HepG2 (cell line): ENCODE measurements around the gene FSCN2. TPM values are rescaled to one million over a fixed set of nuclear protein-coding genes. Genes with fewer than 3 reads are reported as not detected.

Source experiments
- ATAC-seq: fragments of 200-7000 bp; cut with Tn5 transposase; 3 replicates; pipeline ENCODE4 v1.9.1; 2020; ENCODE audit warnings: mild to moderate bottlenecking, moderate library complexity
- BruUV-seq: library from RNA; stranded (reverse); fragments of 400-500 nt; replicated peaks from 2 replicates; lab custom pipeline; 2021; lab: Mats Ljungman, UMichigan
- CTCF ChIA-PET: fragments of 300-600 bp; formaldehyde crosslinking; extraction: SDS; loops from one replicate; lab custom pipeline; 2021; ENCODE audit warnings: low total read pairs, inconsistent platforms, low intra/inter-chr PET ratio; lab: Yijun Ruan, JAX
- POLR2A ChIA-PET: fragments of 350-600 bp; sonication (Branson Sonifier 250); formaldehyde crosslinking; loops from one replicate; lab custom pipeline; 2020; ENCODE audit warnings: antibody characterized with exemption, inconsistent platforms; lab: Yijun Ruan, JAX
- DNase-seq: peaks from one replicate; pipeline ENCODE4 v3.0.0-alpha.2; 2015; ENCODE audit warnings: low spot score
- FAIRE-seq: peaks from 3 replicates; lab custom pipeline; 2011; peaks lifted over from hg19 to GRCh38; lab: Jason Lieb, UNC
- H2AFZ ChIP-seq: one replicate; pipeline ENCODE4 v1.6.1; 2011; ENCODE audit warnings: low read length, inconsistent platforms
- H3K27ac ChIP-seq: fragments of 300-600 bp; 3 replicates; pipeline ENCODE4 v1.8.0; 2011; ENCODE audit warnings: mixed run types, mild to moderate bottlenecking, mixed read lengths, low read length, inconsistent platforms; ENCODE audit not compliant: insufficient read depth; ENCODE audit errors: extremely low read length
- H3K27me3 ChIP-seq, 2 experiments: fragments of 200-600 bp in 1 of 2; 2 replicates in 1 of 2; 3 replicates in 1 of 2; pipeline versions ENCODE4 v1.6.0 to v1.8.0; 2011; ENCODE audit warnings: low read length in 2 of 2, mild to moderate bottlenecking in 2 of 2, moderate library complexity in 2 of 2, inconsistent platforms in 1 of 2; ENCODE audit not compliant: insufficient read depth in 2 of 2, control insufficient read depth in 1 of 2
- H3K36me3 ChIP-seq, 2 experiments: fragments of 200-600 bp in 1 of 2; replicated peaks in 1 of 2; 2 replicates in 1 of 2; 3 replicates in 1 of 2; pipeline versions ENCODE4 v1.5.1 to v1.8.0; 2011; ENCODE audit warnings: low read length in 2 of 2, inconsistent platforms in 1 of 2; ENCODE audit not compliant: insufficient read depth in 2 of 2, control insufficient read depth in 1 of 2
- H3K4me1 ChIP-seq: 2 replicates; pipeline ENCODE4 v1.5.1; 2012; ENCODE audit warnings: low read length, inconsistent platforms; ENCODE audit not compliant: insufficient read depth
- H3K4me2 ChIP-seq: 2 replicates; pipeline ENCODE4 v1.6.0; 2011; ENCODE audit warnings: low read depth, low read length, inconsistent platforms
- H3K4me3 ChIP-seq, 3 experiments: fragments of 200-600 bp in 1 of 3; sonication (generic), shearing (Covaris generic) in 1 of 3; replicated peaks in 1 of 3; 2 replicates each; pipeline ENCODE4 v1.5.1; 2011 to 2016; ENCODE audit warnings: low read length in 3 of 3, inconsistent platforms in 2 of 3, low read depth in 2 of 3, mild to moderate bottlenecking in 2 of 3, control low read depth in 1 of 3, mixed read lengths in 1 of 3; ENCODE audit not compliant: insufficient read depth in 1 of 3
- H3K79me2 ChIP-seq: one replicate; pipeline ENCODE4 v1.6.1; 2011; ENCODE audit warnings: low read length, inconsistent platforms; ENCODE audit not compliant: insufficient read depth
- H3K9ac ChIP-seq: 2 replicates; pipeline ENCODE4 v1.6.0; 2011; ENCODE audit warnings: mild to moderate bottlenecking, low read depth, low read length, inconsistent platforms; ENCODE audit not compliant: insufficient read depth
- H3K9me3 ChIP-seq: 2 replicates; pipeline ENCODE4 v1.5.1; 2012; ENCODE audit warnings: mild to moderate bottlenecking, low read length
- H4K20me1 ChIP-seq: 2 replicates; pipeline ENCODE4 v1.6.0; 2011; ENCODE audit warnings: inconsistent platforms, mild to moderate bottlenecking, low read length, moderate library complexity; ENCODE audit not compliant: insufficient read depth
- AHR ChIP-seq: IDR thresholded peaks from 2 replicates; pipeline ENCODE4 v1.6.1; 2018; ENCODE audit warnings: missing genetic modification reagents, missing compliant biosample characterization
- CHCHD3 ChIP-seq: sonication (generic); formaldehyde crosslinking; IDR thresholded peaks from 2 replicates; pipeline ENCODE4 v1.8.0; 2022; ENCODE audit warnings: mild to moderate bottlenecking, missing genetic modification reagents, moderate library complexity
- HNF1A ChIP-seq, 2 experiments: sonication (generic) in 1 of 2; formaldehyde crosslinking in 1 of 2; IDR thresholded peaks; 2 replicates each; pipeline versions ENCODE4 v1.4.0 to v1.6.1; 2016 to 2020; ENCODE audit warnings: borderline replicate concordance in 1 of 2, low read depth in 1 of 2, mild to moderate bottlenecking in 1 of 2, missing genetic modification reagents in 1 of 2
- MXD4 ChIP-seq: IDR thresholded peaks from 2 replicates; pipeline ENCODE4 v1.6.1; 2016; ENCODE audit warnings: mild to moderate bottlenecking, missing biosample characterization, missing genetic modification reagents
- NFE2 ChIP-seq: sonication (generic); formaldehyde crosslinking; IDR thresholded peaks from 2 replicates; pipeline ENCODE4 v1.4.0; 2020; ENCODE audit warnings: missing genetic modification reagents
- NONO ChIP-seq, 2 experiments: fragments of 450-650 bp in 1 of 2; sonication (generic) in 1 of 2; formaldehyde crosslinking in 1 of 2; IDR thresholded peaks in 1 of 2; conservative IDR thresholded peaks in 1 of 2; 2 replicates each; pipeline versions ENCODE4 v1.6.1 to v1.8.0; 2017 to 2022; ENCODE audit warnings: mild to moderate bottlenecking in 1 of 2, missing genetic modification reagents in 1 of 2, moderate library complexity in 1 of 2
- NR2C2 ChIP-seq: sonication (generic); formaldehyde crosslinking; IDR thresholded peaks from 2 replicates; pipeline ENCODE4 v1.4.0; 2020; ENCODE audit warnings: missing genetic modification reagents, mild to moderate bottlenecking, moderate library complexity, borderline replicate concordance
- PHF8 ChIP-seq: sonication (generic); formaldehyde crosslinking; IDR thresholded peaks from 2 replicates; pipeline ENCODE4 v1.5.0; 2020; ENCODE audit warnings: missing genetic modification reagents
- RELA ChIP-seq: sonication (generic); formaldehyde crosslinking; IDR thresholded peaks from 2 replicates; pipeline ENCODE4 v1.4.0; 2020; ENCODE audit warnings: missing genetic modification reagents
- SP1 ChIP-seq, 2 experiments: fragments of 450-650 bp in 1 of 2; sonication (generic) in 1 of 2; formaldehyde crosslinking in 1 of 2; IDR thresholded peaks; 2 replicates each; pipeline versions ENCODE4 v1.4.0 to v1.6.1; 2016 to 2020; ENCODE audit warnings: missing genetic modification reagents in 1 of 2
- ZBTB46 ChIP-seq: sonication (generic); formaldehyde crosslinking; IDR thresholded peaks from 2 replicates; pipeline ENCODE4 v1.4.0; 2020; ENCODE audit warnings: mild to moderate bottlenecking, missing genetic modification reagents, borderline replicate concordance
- ZEB1 ChIP-seq: IDR thresholded peaks from 2 replicates; pipeline ENCODE4 v1.6.1; 2012; ENCODE audit warnings: mild to moderate bottlenecking, low read depth, inconsistent platforms; ENCODE audit not compliant: insufficient replicate concordance
- ZNF773 ChIP-seq: sonication (generic); formaldehyde crosslinking; IDR thresholded peaks from 2 replicates; pipeline ENCODE4 v1.4.0; 2020; ENCODE audit warnings: missing genetic modification reagents, borderline replicate concordance
- ZNF782 ChIP-seq: sonication (generic); formaldehyde crosslinking; IDR thresholded peaks from 2 replicates; pipeline ENCODE4 v1.4.0; 2020; ENCODE audit warnings: missing genetic modification reagents, mild to moderate bottlenecking, borderline replicate concordance
- ZNF879 ChIP-seq: sonication (generic); formaldehyde crosslinking; IDR thresholded peaks from 2 replicates; pipeline ENCODE4 v1.8.1; 2023; ENCODE audit warnings: missing genetic modification reagents
- ZNF891 ChIP-seq: sonication (generic); formaldehyde crosslinking; IDR thresholded peaks from 2 replicates; pipeline ENCODE4 v1.5.0; 2020; ENCODE audit warnings: mild to moderate bottlenecking, missing genetic modification reagents
- WGBS: methylation state at CpG from one replicate; pipeline ENCODE4 v1.1.6; 2017; ENCODE audit warnings: low lambda C conversion rate; 5-methylcytosine and 5-hydroxymethylcytosine counted together
- in situ Hi-C: cut with HindIII; loops from 2 replicates; pipeline ENCODE4 v1.10.0; 2017; ENCODE audit warnings: low pct_unique_long_range_greater_than_20kb; ENCODE audit not compliant: extremely low pct_ligation_motif_present
- intact Hi-C: fragments of 100-400 bp; cut with micrococcal nuclease; formaldehyde crosslinking; loops from one replicate; pipeline ENCODE4 v1.10.0; 2022; ENCODE audit not compliant: unreplicated experiment
- polyA plus RNA-seq, 8 experiments: library from polyadenylated mRNA; depleted of rRNA in 3 of 8; stranded (reverse) in 7 of 8; unstranded in 1 of 8; fragments of >200 nt; fragmentation: Illumina TruSeq in 4 of 8; extraction: Trizol in 4 of 8; gene quantifications; 2 replicates each; pipeline versions ENCODE4 v1.2.1 to v1.2.3, GENCODE V29; 2011 to 2016; ENCODE audit warnings: low read depth in 4 of 8, missing spikeins in 1 of 8, mixed read lengths in 1 of 8; ENCODE audit not compliant: insufficient read depth in 1 of 8
- total RNA-seq, 5 experiments: library from RNA; depleted of rRNA; stranded (reverse); fragments of >200 nt; fragmentation: Illumina TruSeq; extraction: Trizol; gene quantifications; 2 replicates each; pipeline ENCODE4 v1.2.3, GENCODE V29; 2016; ENCODE audit warnings: low read depth in 1 of 5

The FSCN2 gene
- total and polyA plus RNA-seq, 2 of the 13 experiments (the other 11 are each of a cell fraction or from before 2014, with no cell fraction given): 0.09 TPM; not detected in 1

GRCh38 chr17:81519284-81520020, 8.7 kb upstream of the FSCN2 start:
- no peak overlapping the region for H3K27ac ChIP-seq
- no peaks in the 10 kb centered on the region for H4K20me1 ChIP-seq
- H3K36me3 ChIP-seq: no peaks in the 10 kb centered on the region
- no peaks in the 10 kb centered on the region for H3K9me3 ChIP-seq
- no TSS peak for BruUV-seq
- no peak for DNase-seq
- no peak for FAIRE-seq
- peaks cover 52% of the 10 kb centered on the region for H3K4me1 ChIP-seq
- peak overlapping the region; percentile 50 for H3K9ac ChIP-seq
- ChIA-PET POLR2A (interaction anchor here (0.6 to 2.2 kb wide), 5 partner anchors 9 to 280 kb away, joined by 3 to 16 read pairs (median 5); partner anchors contain the start of genes FAAP100, NDUFAF8 and TEPSIN), CTCF (interaction anchor here (1.2 kb wide), 1 partner anchor 82 kb away, joined by 3 read pairs; no protein-coding TSS in a partner anchor)
- no peaks in the 10 kb centered on the region for H3K79me2 ChIP-seq
- peaks cover 2 to 43% of the 10 kb centered on the region in 2 experiments; a peak in 4 of 5 replicates for H3K27me3 ChIP-seq
- ATAC-seq: peak; percentile 47
- 14% methylated on average over 16 of the region's 61 CpGs for WGBS
- H3K4me2 ChIP-seq: peak overlapping the region; percentile 79
- H2AFZ ChIP-seq: no peak overlapping the region
- in situ Hi-C loops (no loop called here), intact Hi-C loops (loop anchor here (10.0 kb wide), 1 partner anchor 125 kb away; the partner anchor contains the start of gene BAHCC1)
- H3K4me3 ChIP-seq: peak overlapping the region; percentile 35 to 75 (median 56)
- peak; percentile 74 for TF ChIP-seq ZNF782 (CRISPR knock-in tag)
- TF ChIP-seq NONO (IDR thresholded peaks at IDR 0.05): no peak
- TF ChIP-seq NONO (CRISPR knock-in tag; conservative IDR thresholded peaks at IDR 0.05): peak; percentile 86
- TF ChIP-seq HNF1A (IDR thresholded peaks at IDR 0.05; ENCODE audit: low read depth): no peak
- TF ChIP-seq HNF1A (CRISPR knock-in tag; IDR thresholded peaks at IDR 0.05; ENCODE audit: borderline replicate concordance): peak; percentile 36; the same call in 1 of the 2 replicates
- peak; percentile 84; the same call in 1 of the 2 replicates for TF ChIP-seq ZBTB46 (CRISPR knock-in tag)
- TF ChIP-seq SP1 (IDR thresholded peaks at IDR 0.05): no peak
- TF ChIP-seq SP1 (CRISPR knock-in tag; IDR thresholded peaks at IDR 0.05): peak; percentile 39; the same call in 1 of the 2 replicates
- 0 out of 2 replicates have a peak, but pooled peaks have one; percentile 68 for TF ChIP-seq CHCHD3 (CRISPR knock-in tag)
- TF ChIP-seq NR2C2 (CRISPR knock-in tag): peak; percentile 48
- peak; percentile 34; the same call in 1 of the 2 replicates for TF ChIP-seq RELA (CRISPR knock-in tag)
- TF ChIP-seq MXD4: peak; percentile 25; the same call in 1 of the 2 replicates
- no peak for TF ChIP-seq ZNF879 (CRISPR knock-in tag)
- peak; percentile 25; the same call in 1 of the 2 replicates for TF ChIP-seq NFE2 (CRISPR knock-in tag)
- TF ChIP-seq PHF8: peak; percentile 32; the same call in 1 of the 2 replicates
- TF ChIP-seq ZNF773: no peak
- TF ChIP-seq AHR (CRISPR knock-in tag): no peak
- peak; percentile 42; the same call in 1 of the 2 replicates for TF ChIP-seq ZNF891
- peak; percentile 86 for TF ChIP-seq ZEB1
